HFF-Myc (cell line): Measurements from ENCODE around the gene DNAAF1.

Source experiments
- DNase-seq: peaks from one replicate; pipeline ENCODE4 v3.0.0-alpha.2; 2011; ENCODE audit warnings: low read depth; ENCODE audit errors: extremely low read depth
- H3K4me3 ChIP-seq: replicated peaks from 2 replicates; pipeline ENCODE4 v1.5.1; 2011; ENCODE audit warnings: low read depth, mild to moderate bottlenecking, control low read depth, low read length
- TF ChIP-seq, protein P1 (sequence below): IDR thresholded peaks from 2 replicates; pipeline ENCODE4 v1.5.1; 2012; ENCODE audit warnings: mild to moderate bottlenecking, low read depth, low read length, control low read depth; ENCODE audit errors: missing control alignments

The DNAAF1 gene

DNA sequence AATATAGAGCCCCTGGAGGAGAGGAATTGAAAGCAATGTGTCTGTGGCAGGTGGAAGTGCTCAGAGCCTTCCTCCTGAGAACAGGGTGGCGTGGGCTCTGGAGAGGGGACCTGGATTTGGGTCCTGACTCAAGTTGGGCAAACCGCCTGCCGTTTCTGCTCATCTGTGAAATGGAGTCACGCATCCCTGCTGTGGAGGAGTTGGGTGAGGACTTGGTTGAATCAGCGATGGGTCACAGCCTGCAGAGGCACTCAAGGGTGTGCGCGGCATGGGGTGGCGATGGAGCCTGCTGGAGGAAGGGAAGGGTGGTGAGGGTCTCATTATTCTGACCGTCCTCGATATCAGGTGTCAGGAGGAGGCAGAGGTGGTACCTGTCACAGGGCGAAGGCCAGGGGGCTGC is 48.9 kb downstream of the DNAAF1 start:
- H3K4me3 ChIP-seq, result no peak overlapping the region
- TF ChIP-seq, protein P1, sequence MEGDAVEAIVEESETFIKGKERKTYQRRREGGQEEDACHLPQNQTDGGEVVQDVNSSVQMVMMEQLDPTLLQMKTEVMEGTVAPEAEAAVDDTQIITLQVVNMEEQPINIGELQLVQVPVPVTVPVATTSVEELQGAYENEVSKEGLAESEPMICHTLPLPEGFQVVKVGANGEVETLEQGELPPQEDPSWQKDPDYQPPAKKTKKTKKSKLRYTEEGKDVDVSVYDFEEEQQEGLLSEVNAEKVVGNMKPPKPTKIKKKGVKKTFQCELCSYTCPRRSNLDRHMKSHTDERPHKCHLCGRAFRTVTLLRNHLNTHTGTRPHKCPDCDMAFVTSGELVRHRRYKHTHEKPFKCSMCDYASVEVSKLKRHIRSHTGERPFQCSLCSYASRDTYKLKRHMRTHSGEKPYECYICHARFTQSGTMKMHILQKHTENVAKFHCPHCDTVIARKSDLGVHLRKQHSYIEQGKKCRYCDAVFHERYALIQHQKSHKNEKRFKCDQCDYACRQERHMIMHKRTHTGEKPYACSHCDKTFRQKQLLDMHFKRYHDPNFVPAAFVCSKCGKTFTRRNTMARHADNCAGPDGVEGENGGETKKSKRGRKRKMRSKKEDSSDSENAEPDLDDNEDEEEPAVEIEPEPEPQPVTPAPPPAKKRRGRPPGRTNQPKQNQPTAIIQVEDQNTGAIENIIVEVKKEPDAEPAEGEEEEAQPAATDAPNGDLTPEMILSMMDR, result no peak
- no peak for DNase-seq

DNA sequence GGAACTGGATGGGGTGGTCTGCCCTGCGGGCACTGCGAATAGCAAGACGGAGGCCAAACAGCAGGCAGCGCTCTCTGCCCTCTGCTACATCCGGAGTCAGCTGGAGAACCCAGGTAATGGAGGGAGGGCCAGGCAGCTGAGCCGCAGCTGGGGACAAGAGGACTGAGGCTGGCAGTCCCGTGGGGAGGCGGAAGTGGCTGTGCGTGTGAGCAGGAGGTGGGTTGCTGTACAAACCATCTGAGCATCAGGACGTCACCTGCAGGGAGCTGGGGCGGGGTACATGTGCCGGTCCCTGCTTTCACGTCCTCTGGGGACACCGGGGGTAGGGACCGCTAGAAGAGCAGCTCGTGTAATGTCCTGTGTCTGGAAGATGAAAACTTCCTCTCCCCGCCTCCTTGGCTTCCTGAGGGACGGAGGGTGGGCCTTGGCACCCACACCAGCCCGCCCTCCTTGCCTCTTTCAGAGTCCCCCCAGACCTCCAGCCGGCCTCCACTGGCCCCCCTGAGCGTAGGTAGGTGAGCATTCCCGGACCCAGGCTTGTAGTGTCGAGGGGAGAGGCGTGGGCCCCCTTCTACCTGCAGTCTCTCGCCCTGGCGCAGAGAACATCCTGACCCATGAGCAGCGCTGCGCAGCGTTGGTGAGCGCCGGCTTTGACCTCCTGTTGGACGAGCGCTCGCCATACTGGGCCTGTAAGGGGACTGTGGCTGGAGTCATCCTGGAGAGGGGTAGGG is 49.5 kb downstream of the DNAAF1 start:
- H3K4me3 ChIP-seq, result no peak overlapping the region
- TF ChIP-seq, protein P1, result no peak
- no peak for DNase-seq

DNA sequence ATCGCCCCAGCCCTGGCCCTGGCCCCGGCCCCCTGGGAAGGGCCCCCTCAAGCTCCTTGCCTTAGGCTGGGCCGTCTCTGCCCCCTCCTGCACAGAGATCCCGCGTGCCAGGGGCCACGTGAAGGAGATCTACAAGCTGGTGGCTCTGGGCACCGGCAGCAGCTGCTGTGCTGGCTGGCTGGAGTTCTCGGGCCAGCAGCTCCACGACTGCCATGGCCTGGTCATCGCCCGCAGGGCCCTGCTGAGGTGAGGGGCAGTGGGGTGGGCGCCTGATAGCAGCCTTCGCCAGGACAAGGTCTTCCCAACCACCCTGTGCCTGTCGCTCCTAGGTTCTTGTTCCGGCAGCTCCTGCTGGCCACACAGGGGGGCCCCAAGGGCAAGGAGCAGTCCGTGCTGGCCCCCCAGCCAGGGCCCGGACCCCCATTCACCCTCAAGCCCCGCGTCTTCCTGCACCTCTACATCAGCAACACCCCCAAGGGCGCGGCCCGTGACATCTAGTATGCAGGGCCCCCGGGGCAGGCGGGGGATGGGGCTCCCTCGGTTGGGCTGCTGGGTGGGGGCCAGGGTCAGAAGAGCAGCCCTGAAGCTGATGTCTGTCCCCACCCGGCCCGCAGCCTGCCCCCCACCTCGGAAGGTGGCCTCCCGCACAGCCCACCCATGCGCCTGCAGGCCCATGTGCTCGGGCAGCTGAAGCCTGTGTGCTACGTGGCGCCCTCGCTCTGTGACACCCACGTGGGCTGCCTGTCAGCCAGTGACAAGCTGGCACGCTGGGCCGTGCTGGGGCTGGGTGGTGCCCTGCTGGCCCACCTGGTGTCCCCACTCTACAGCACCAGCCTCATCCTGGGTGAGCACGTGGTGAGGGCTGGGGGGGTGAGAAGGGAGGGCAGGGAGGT is 50.3 kb downstream of the DNAAF1 start:
- DNase-seq, result no peak

DNA sequence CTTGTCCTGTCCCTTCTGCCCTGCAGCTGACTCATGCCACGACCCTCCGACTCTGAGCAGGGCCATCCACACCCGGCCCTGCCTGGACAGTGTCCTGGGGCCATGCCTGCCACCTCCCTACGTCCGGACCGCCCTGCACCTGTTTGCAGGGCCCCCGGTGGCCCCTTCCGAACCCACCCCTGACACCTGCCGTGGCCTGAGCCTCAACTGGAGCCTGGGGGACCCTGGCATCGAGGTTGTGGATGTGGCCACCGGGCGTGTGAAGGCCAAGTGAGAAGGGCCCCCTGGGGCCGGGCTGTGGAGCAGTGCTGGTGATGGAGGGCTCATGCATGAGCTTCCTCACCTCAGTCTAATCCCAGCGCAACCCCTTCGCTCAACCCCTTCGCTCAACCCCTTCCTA is 51.0 kb downstream of the DNAAF1 start:
- no peak overlapping the region for H3K4me3 ChIP-seq
- TF ChIP-seq, protein P1, result no peak
- DNase-seq, result no peak

More for the DNA sequence above, 50.3 kb downstream of the DNAAF1 start:
- TF ChIP-seq, protein P1, result no peak
- no peak overlapping the region for H3K4me3 ChIP-seq

DNA sequence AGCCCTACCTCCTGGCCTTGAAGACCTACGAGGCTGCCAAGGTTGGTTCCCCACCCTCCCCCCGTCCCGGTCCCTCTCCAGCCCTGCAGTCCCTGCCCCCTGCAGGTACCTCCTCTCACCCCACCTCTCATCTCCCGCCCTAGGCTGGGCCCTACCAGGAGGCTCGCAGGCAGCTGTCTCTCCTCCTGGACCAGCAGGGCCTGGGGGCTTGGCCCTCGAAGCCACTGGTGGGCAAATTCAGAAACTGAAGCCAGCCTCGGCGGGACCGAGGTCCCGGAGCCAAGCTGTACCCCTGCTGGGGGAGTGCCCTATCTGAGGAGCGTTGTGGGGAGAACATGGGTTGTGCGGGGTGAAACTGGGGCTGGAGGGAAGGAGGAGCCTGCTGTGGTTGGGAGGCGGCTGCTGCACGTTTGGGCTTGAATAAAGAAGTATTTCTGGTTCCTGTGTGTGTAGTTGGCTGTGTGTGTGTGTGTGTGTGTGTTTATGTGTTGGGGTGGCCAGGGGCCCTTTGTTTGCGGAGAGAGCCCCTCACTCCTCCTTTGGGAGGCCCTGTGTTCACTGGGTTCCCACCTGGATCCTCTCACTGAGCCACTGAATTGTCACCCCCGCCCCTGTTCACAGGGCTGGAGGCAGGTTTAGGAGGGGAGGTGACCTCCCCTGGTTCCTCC is 51.8 kb downstream of the DNAAF1 start:
- TF ChIP-seq, protein P1, result no peak
- H3K4me3 ChIP-seq, result no peak overlapping the region
- no peak for DNase-seq

DNA sequence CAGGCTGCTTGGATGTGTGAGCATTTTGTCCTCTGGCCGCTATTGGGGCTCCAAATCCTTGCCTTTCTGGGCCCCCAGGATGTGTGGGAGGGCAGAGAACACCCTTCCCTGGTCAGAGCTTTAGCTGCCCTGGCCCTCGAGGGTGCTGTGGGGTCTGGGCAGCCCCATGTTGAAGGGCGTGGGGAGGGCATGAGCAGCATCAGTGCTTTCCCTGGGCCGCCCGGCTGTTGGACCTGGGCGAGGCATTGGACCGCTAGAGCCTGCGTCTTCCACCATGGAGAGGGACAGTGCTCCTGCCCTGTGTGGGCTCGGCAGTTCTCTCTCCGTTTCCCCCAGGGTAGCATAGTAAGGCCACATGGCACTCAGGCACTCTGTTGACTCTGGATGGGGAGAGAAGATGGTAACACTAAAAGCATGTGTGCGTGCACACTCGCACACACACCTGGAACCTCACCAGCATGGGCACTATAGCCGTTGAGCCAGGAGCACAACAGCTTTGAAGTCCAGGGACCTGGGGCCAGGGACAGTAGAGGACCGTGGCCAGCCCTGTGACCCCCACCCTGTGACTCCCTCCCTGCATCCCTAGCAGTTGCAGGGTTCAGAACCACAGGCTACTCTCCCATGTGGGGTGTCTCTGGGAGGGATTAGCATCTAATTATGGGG is 52.5 kb downstream of the DNAAF1 start:
- no peak for DNase-seq
- no peak overlapping the region for H3K4me3 ChIP-seq
- TF ChIP-seq, protein P1, result no peak
